MCF 10A (cell line): ENCODE data around the gene TNNT1. TPM values are rescaled to one million over a fixed set of nuclear protein-coding genes. Genes with fewer than 3 reads are reported as not detected.
"Not testable (repeated sequence)": the region's sequence is repeated elsewhere in the genome, so short reads cannot be mapped to it uniquely, and the experiment has no call there.

ENCODE experiments used
- BruUV-seq: library from RNA; stranded (reverse); fragments of 400-500 nt; replicated peaks from 2 replicates; lab custom pipeline; 2021; lab: Mats Ljungman, UMichigan
- CTCF ChIA-PET: fragments of 300-600 bp; sonication (Branson Sonifier 250); formaldehyde crosslinking; extraction: SDS; loops from one replicate; lab custom pipeline; 2021; ENCODE audit warnings: antibody characterized with exemption, inconsistent platforms; lab: Yijun Ruan, JAX
- POLR2A ChIA-PET: fragments of 300-600, 350-650 bp; sonication (Branson Sonifier 250); formaldehyde crosslinking; extraction: SDS; loops from one replicate; lab custom pipeline; 2020; ENCODE audit warnings: antibody characterized with exemption, inconsistent platforms; lab: Yijun Ruan, JAX
- DNase-seq: peaks from one replicate; pipeline ENCODE4 v3.0.0-alpha.2; 2018; ENCODE audit not compliant: unreplicated experiment
- H3K27ac Mint-ChIP-seq: one replicate; pipeline ENCODE4 v1.8.0; 2022; ENCODE audit warnings: mild to moderate bottlenecking, low read depth, mixed read lengths; ENCODE audit not compliant: unreplicated experiment
- H3K27me3 Mint-ChIP-seq: one replicate; pipeline ENCODE4 v1.8.0; 2022; ENCODE audit warnings: mixed read lengths; ENCODE audit not compliant: insufficient read depth, unreplicated experiment
- H3K36me3 Mint-ChIP-seq: one replicate; pipeline ENCODE4 v1.8.0; 2022; ENCODE audit warnings: mild to moderate bottlenecking, moderate library complexity, mixed read lengths; ENCODE audit not compliant: insufficient read depth, unreplicated experiment
- H3K4me1 Mint-ChIP-seq: one replicate; pipeline ENCODE4 v1.8.0; 2022; ENCODE audit warnings: mixed read lengths; ENCODE audit not compliant: insufficient read depth, unreplicated experiment
- H3K4me3 Mint-ChIP-seq: one replicate; pipeline ENCODE4 v1.8.0; 2022; ENCODE audit warnings: mild to moderate bottlenecking, moderate library complexity, mixed read lengths; ENCODE audit not compliant: unreplicated experiment
- H3K9me3 Mint-ChIP-seq: one replicate; pipeline ENCODE4 v1.8.0; 2022; ENCODE audit warnings: mixed read lengths; ENCODE audit not compliant: unreplicated experiment
- intact Hi-C: fragments of 100-400 bp; cut with micrococcal nuclease; formaldehyde crosslinking; loops from 2 replicates; pipeline ENCODE4 v1.14.1; 2022
- total RNA-seq: library from RNA; stranded (reverse); gene quantifications from 2 replicates; pipeline ENCODE4 v1.2.3, GENCODE V29; 2022
- TF ChIP-seq, protein P1 (sequence below): fragments of 200-600 bp; IDR thresholded peaks from one replicate; pipeline ENCODE4 v1.8.0; 2022; ENCODE audit warnings: antibody characterized with exemption, mild to moderate bottlenecking; ENCODE audit not compliant: unreplicated experiment

TNNT1 gene
- total RNA-seq, 1 experiment from 2014 or later: 32.3 TPM

DNA sequence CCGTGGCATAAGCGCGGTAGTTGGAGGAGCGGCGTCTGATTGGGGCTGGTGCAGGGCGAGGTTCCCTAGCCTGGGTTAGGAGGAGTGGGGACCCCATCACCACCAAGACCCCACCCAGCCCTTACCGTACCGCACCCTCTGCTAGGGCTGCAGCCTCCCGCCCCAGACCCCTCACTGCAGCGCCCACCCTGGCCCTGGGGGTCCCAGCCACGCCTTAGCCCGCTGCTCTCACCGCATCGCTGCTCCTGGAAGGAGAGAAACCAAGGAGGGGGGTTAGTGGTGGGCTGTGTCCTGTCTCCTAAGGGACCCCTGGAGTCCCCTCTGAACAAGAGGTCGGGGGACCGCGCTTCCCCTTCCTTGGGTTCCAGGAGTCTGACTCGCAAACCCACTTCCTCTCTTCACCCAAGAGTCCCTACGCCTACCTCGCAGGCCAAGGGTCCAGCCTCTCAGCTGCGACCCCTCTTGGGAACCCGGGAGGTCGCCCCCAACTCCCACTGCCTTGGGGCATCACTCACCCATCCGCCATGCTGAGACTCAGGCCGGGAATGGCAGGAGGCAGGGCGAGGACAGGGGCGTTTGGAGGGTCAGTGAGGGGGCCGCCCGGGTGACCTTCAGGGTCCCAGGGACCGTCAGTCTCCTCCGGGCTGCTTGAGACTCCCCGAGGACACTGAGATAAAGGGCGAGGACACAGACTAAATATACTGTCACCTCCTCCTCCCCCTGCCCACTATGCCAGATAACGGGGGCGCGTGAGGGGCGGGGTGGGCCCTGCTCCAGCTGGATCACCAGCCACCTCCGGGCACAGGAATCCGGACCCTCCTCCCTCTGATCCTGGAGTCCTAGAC is 8.3 kb upstream of the TNNT1 start, which contains the start of gene TNNI3:
TSS of gene TNNI3 (minus strand) at position 669 of the 845 bp plus-strand sequence. CDS start at position 526, 143 bp downstream.
- Mint-ChIP-seq H3K27me3 (no peaks in the 10 kb centered on the region), H3K9me3 (peaks cover 2% of the 10 kb centered on the region), H3K4me1 (peaks cover 27% of the 10 kb centered on the region), H3K36me3 (no peaks in the 10 kb centered on the region), H3K27ac (peak within 1 kb of the TSS; percentile 75), H3K4me3 (no peak within 1 kb of the TSS)
- no peak for DNase-seq
- ChIA-PET POLR2A (no interaction called here), CTCF (interaction anchor here (0.7 to 3.6 kb wide), 4 partner anchors 13 to 226 kb away, joined by 3 to 25 read pairs (median 4); no protein-coding TSS in a partner anchor)
- intact Hi-C loops: no loop called here
- TF ChIP-seq, protein P1, sequence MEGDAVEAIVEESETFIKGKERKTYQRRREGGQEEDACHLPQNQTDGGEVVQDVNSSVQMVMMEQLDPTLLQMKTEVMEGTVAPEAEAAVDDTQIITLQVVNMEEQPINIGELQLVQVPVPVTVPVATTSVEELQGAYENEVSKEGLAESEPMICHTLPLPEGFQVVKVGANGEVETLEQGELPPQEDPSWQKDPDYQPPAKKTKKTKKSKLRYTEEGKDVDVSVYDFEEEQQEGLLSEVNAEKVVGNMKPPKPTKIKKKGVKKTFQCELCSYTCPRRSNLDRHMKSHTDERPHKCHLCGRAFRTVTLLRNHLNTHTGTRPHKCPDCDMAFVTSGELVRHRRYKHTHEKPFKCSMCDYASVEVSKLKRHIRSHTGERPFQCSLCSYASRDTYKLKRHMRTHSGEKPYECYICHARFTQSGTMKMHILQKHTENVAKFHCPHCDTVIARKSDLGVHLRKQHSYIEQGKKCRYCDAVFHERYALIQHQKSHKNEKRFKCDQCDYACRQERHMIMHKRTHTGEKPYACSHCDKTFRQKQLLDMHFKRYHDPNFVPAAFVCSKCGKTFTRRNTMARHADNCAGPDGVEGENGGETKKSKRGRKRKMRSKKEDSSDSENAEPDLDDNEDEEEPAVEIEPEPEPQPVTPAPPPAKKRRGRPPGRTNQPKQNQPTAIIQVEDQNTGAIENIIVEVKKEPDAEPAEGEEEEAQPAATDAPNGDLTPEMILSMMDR: no peak
- BruUV-seq: no TSS peak

DNA sequence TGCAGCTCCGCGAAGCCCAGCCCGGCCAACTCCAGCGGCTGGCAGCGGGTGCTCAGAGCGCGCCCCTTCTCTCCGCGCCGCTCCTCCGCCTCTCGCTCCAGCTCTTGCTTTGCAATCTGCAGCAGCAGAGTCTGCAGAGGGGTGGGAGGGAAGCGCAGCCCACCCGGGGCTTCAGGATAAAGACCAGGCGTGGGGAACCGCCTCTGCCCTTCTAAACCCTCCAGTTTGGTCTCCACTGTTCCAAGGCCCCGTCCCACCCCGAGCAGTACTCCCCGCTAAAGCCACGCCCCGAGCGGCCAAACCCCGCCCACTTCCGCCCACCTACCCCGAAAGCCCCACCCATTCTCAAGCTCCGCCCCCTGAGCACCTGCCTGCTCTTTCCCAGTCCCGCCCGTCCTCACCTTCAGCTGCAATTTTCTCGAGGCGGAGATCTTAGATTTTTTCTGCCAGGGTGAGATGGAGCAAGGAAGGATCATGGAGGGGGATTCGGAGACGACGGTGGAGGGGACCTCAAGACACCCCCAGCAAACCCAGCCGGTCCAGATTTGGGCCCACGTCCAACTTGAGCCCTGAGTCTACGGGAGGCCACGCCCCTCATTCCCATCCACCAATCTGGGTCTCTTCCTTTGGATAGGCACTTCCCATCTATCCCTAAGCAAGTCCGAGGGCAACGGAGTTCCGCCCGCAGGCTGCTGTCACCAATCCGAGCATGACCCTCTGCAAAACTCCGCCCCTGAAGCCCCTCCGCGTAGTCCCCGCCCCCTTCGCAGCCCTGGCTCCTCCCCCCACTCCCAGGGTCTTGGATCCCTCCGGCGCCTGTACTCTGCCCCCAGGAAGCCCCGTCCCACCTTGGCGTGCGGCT is 7.4 kb upstream of the TNNT1 start:
- Mint-ChIP-seq H3K4me1 (peaks cover 27% of the 10 kb centered on the region), H3K27me3 (no peaks in the 10 kb centered on the region), H3K9me3 (peaks cover 9% of the 10 kb centered on the region), H3K27ac (no peak overlapping the region), H3K4me3 (no peak overlapping the region), H3K36me3 (no peaks in the 10 kb centered on the region)
- TF ChIP-seq, protein P1: no peak
- BruUV-seq: no TSS peak
- intact Hi-C loops: no loop called here
- ChIA-PET POLR2A (no interaction called here), CTCF (interaction anchor here (0.7 kb wide), 1 partner anchor 9 kb away, joined by 3 read pairs; no protein-coding TSS in a partner anchor)
- no peak for DNase-seq

DNA sequence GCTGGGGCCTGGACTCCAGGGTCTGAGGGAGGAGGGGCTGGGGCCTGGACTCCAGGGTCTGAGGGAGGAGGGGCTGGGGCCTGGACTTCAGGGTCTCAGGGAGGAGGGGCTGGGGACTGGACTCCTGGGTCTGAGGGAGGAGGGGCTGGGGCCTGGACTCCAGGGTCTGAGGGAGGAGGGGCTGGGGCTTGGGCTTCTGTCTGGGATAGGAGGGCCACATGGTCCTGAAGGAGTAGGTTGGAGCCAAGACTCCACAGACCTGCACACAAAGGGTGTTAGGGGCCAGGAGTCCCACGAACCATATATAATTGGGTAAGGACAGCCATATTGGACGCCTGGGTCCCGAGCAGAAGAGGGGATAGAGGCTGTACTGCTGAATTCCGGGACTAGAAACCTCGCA is 6.8 kb upstream of the TNNT1 start:
- BruUV-seq, DNase-seq, H3K4me3 Mint-ChIP-seq, POLR2A ChIA-PET, H3K36me3 Mint-ChIP-seq, H3K27ac Mint-ChIP-seq, H3K9me3 Mint-ChIP-seq, H3K27me3 Mint-ChIP-seq, intact Hi-C loops: not testable (repeated sequence)
- CTCF ChIA-PET: interaction anchor here (0.7 kb wide), 1 partner anchor 8 kb away, joined by 3 read pairs; no protein-coding TSS in a partner anchor
- H3K4me1 Mint-ChIP-seq: peaks cover 26% of the 10 kb centered on the region

DNA sequence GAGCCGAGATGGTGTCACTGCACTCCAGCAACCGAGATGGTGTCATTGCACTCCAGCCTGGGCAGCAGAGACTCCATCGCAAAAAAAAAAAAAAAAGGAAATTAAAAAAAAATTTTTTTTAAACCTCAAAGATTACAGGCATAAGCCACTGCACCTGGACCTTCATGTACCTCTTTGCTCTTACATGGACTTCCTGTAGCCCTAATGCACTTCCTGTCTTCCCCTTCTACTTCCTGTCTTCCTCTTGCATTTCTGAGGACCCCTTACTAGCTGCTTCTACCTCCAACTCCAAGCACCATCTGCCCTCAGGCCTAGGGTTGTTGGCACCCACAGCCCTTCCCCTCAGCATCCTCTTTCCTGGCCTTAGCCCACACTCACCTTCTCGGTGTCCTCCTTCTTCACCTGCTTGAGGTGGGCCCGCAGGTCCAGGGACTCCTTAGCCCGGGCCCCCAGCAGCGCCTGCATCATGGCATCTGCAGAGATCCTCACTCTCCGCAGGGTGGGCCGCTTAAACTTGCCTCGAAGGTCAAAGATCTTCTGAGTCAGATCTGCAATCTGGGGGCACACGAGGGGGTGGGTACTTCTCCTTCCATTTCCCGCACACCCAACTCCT is 4.8 kb upstream of the TNNT1 start:
- TF ChIP-seq, protein P1: no peak
- Mint-ChIP-seq H3K4me3 (no peak overlapping the region), H3K27me3 (peaks cover 21% of the 10 kb centered on the region), H3K9me3 (peaks cover 9% of the 10 kb centered on the region), H3K4me1 (peaks cover 19% of the 10 kb centered on the region), H3K27ac (no peak overlapping the region), H3K36me3 (no peaks in the 10 kb centered on the region)
- POLR2A ChIA-PET: no interaction called here
- CTCF ChIA-PET: interaction anchor here (0.6 to 1.1 kb wide), 4 partner anchors 13 to 294 kb away, joined by 3 to 4 read pairs (median 3); no protein-coding TSS in a partner anchor
- intact Hi-C loops: no loop called here
- no TSS peak for BruUV-seq
- no peak for DNase-seq
